Activated CD4-positive, alpha-beta T cell treated with anti-CD3 and anti-CD28 coated beads for 1 hour (primary cell): ENCODE measurements around the gene CLCN4.

Source experiments
- DNase-seq: peaks from one replicate; pipeline ENCODE4 v3.0.0-alpha.2; 2020

Gene CLCN4

GRCh38 chrX:10169175-10169574, 12.4 kb downstream of the CLCN4 start:
- DNase-seq, result no peak

- no peak for DNase-seq
Measured at GRCh38 chrX:10171249-10171648, 14.5 kb downstream of the CLCN4 start.

- DNase-seq, result no peak
Measured at GRCh38 chrX:10172877-10173276, 16.1 kb downstream of the CLCN4 start.

- no peak for DNase-seq
Measured at GRCh38 chrX:10173331-10173900, 16.6 kb downstream of the CLCN4 start.

GRCh38 chrX:10174051-10174450, 17.3 kb downstream of the CLCN4 start:
- DNase-seq, result no peak

- no peak for DNase-seq
Measured at GRCh38 chrX:10174810-10175209, 18.0 kb downstream of the CLCN4 start.

GRCh38 chrX:10175319-10175871, 18.6 kb downstream of the CLCN4 start:
- DNase-seq, result no peak

GRCh38 chrX:10176121-10177003, 19.6 kb downstream of the CLCN4 start:
- no peak for DNase-seq

GRCh38 chrX:10177004-10177396, 20.2 kb downstream of the CLCN4 start:
- no peak for DNase-seq

- no peak for DNase-seq
Measured at GRCh38 chrX:10177601-10178000, 20.8 kb downstream of the CLCN4 start.

GRCh38 chrX:10178866-10179463, 22.2 kb downstream of the CLCN4 start:
- no peak for DNase-seq

- DNase-seq, result no peak
Measured at GRCh38 chrX:10183760-10184159, 27.0 kb downstream of the CLCN4 start.

GRCh38 chrX:10184411-10184810, 27.6 kb downstream of the CLCN4 start:
- DNase-seq, result no peak

GRCh38 chrX:10186355-10186754, 29.6 kb downstream of the CLCN4 start:
- DNase-seq, result no peak

GRCh38 chrX:10187421-10187820, 30.6 kb downstream of the CLCN4 start:
- no peak for DNase-seq

- DNase-seq, result peak; percentile 47
Measured at GRCh38 chrX:10189317-10190268, 32.8 kb downstream of the CLCN4 start.

- DNase-seq, result no peak
Measured at GRCh38 chrX:10190367-10190766, 33.6 kb downstream of the CLCN4 start.

GRCh38 chrX:10193587-10193986, 36.8 kb downstream of the CLCN4 start:
- DNase-seq, result no peak

- no peak for DNase-seq
Measured at GRCh38 chrX:10195425-10195824, 38.6 kb downstream of the CLCN4 start.

- DNase-seq, result no peak
Measured at GRCh38 chrX:10195947-10196346, 39.2 kb downstream of the CLCN4 start.

- DNase-seq, result no peak
Measured at GRCh38 chrX:10197279-10198210, 40.8 kb downstream of the CLCN4 start.
